H1 (cell line): ENCODE data around the gene ZNF213. TPM values are rescaled to one million over a fixed set of nuclear protein-coding genes. Genes with fewer than 3 reads are reported as not detected.

Source experiments
- CTCF ChIA-PET: fragments of 300-600 bp; sonication (Branson Sonifier 250); formaldehyde crosslinking; loops from one replicate; lab custom pipeline; 2021; ENCODE audit not compliant: partially characterized antibody; lab: Charles Lee
- POLR2A ChIA-PET: fragments of 300-600 bp; sonication (Branson Sonifier 250); formaldehyde crosslinking; loops from one replicate; lab custom pipeline; 2021; ENCODE audit warnings: inconsistent platforms; ENCODE audit not compliant: partially characterized antibody; lab: Charles Lee
- DNase-seq, 2 experiments: peaks; one replicate each; pipeline versions ENCODE4 v3.0.0 to v3.0.0-alpha.2; 2010 to 2022; ENCODE audit warnings: low spot score in 2 of 2, low read depth in 1 of 2, mixed read lengths in 1 of 2
- FAIRE-seq: peaks from 2 replicates; lab custom pipeline; 2011; peaks lifted over from hg19 to GRCh38; lab: Jason Lieb, UNC
- H2AFZ ChIP-seq: 2 replicates; pipeline ENCODE4 v1.8.1; 2012; ENCODE audit warnings: low read length, inconsistent platforms
- H2AK5ac ChIP-seq: 2 replicates; pipeline ENCODE4 v1.6.1; 2013; ENCODE audit warnings: low read depth, low read length
- H2BK120ac ChIP-seq: replicated peaks from 2 replicates; pipeline ENCODE3; 2013; ENCODE audit warnings: low read depth, low read length, inconsistent platforms
- H2BK12ac ChIP-seq: 2 replicates; pipeline ENCODE4 v1.6.1; 2013; ENCODE audit warnings: low read depth, low read length
- H2BK15ac ChIP-seq: 2 replicates; pipeline ENCODE4 v1.6.1; 2013; ENCODE audit warnings: low read length
- H2BK20ac ChIP-seq: 2 replicates; pipeline ENCODE4 v1.6.1; 2013; ENCODE audit warnings: low read length
- H2BK5ac ChIP-seq: 2 replicates; pipeline ENCODE4 v1.6.1; 2013; ENCODE audit warnings: low read depth, low read length
- H3K14ac ChIP-seq: 2 replicates; pipeline ENCODE4 v1.6.1; 2013; ENCODE audit warnings: inconsistent platforms; ENCODE audit not compliant: insufficient read length
- H3K18ac ChIP-seq: 2 replicates; pipeline ENCODE4 v1.6.1; 2013; ENCODE audit warnings: low read length; ENCODE audit errors: extremely low read depth
- H3K23ac ChIP-seq: 2 replicates; pipeline ENCODE4 v1.6.1; 2013; ENCODE audit warnings: inconsistent platforms; ENCODE audit not compliant: insufficient read length
- H3K23me2 ChIP-seq: 2 replicates; pipeline ENCODE4 v1.6.1; 2013; ENCODE audit warnings: low read depth, low read length
- H3K27ac ChIP-seq: 2 replicates; pipeline ENCODE4 v1.6.1; 2011; ENCODE audit warnings: low read depth, low read length, inconsistent platforms
- H3K27me3 ChIP-seq, 4 experiments: replicated peaks in 1 of 4; 1 replicate in 1 of 4; 2 replicates in 3 of 4; pipeline versions ENCODE4 v1.6.1 to v1.8.1; 2011 to 2013; ENCODE audit warnings: low read length in 3 of 4, mild to moderate bottlenecking in 3 of 4, inconsistent platforms in 2 of 4, mixed read lengths in 2 of 4, moderate library complexity in 1 of 4; ENCODE audit not compliant: control insufficient read depth in 3 of 4, insufficient read depth in 3 of 4; ENCODE audit errors: extremely low read depth in 1 of 4
- H3K36me3 ChIP-seq, 4 experiments: 2 replicates each; pipeline versions ENCODE4 v1.6.1 to v1.8.1; 2011 to 2013; ENCODE audit warnings: mild to moderate bottlenecking in 4 of 4, low read length in 3 of 4, moderate library complexity in 2 of 4, control low read depth in 1 of 4, inconsistent platforms in 1 of 4; ENCODE audit not compliant: insufficient read depth in 4 of 4, control insufficient read depth in 2 of 4
- H3K4ac ChIP-seq: replicated peaks from 2 replicates; pipeline ENCODE3; 2013; ENCODE audit warnings: low read length, low read depth, mixed read lengths, inconsistent platforms; ENCODE audit not compliant: insufficient read length
- H3K4me1 ChIP-seq, 4 experiments: replicated peaks in 1 of 4; 1 replicate in 1 of 4; 2 replicates in 3 of 4; pipeline versions ENCODE4 v1.6.1 to v1.8.1; 2011 to 2013; ENCODE audit warnings: low read length in 3 of 4, inconsistent platforms in 2 of 4, mixed read lengths in 1 of 4; ENCODE audit not compliant: insufficient read depth in 4 of 4, control insufficient read depth in 3 of 4
- H3K4me2 ChIP-seq, 2 experiments: 2 replicates each; pipeline versions ENCODE4 v1.6.1 to v1.8.1; 2011 to 2013; ENCODE audit warnings: low read depth in 2 of 2, low read length in 2 of 2, control low read depth in 1 of 2, inconsistent platforms in 1 of 2, mild to moderate bottlenecking in 1 of 2; ENCODE audit not compliant: insufficient read depth in 1 of 2
- H3K4me3 ChIP-seq, 4 experiments: fragments of 200-600, 300-600 bp in 1 of 4; sonication (generic), shearing (Covaris generic), sonication (Bioruptor Twin) in 1 of 4; 2 replicates each; pipeline versions ENCODE4 v1.5.1 to v1.8.1; 2011 to 2016; ENCODE audit warnings: low read length in 4 of 4, low read depth in 3 of 4, control low read depth in 2 of 4, inconsistent platforms in 2 of 4, mild to moderate bottlenecking in 2 of 4, mixed read lengths in 1 of 4, moderate library complexity in 1 of 4; ENCODE audit not compliant: insufficient read depth in 2 of 4; ENCODE audit errors: extremely low read depth in 1 of 4
- H3K56ac ChIP-seq: replicated peaks from 2 replicates; pipeline ENCODE3; 2013; ENCODE audit warnings: low read depth, mild to moderate bottlenecking, mixed read lengths, low read length, inconsistent platforms; ENCODE audit not compliant: insufficient read length
- H3K79me1 ChIP-seq: 2 replicates; pipeline ENCODE4 v1.6.1; 2013; ENCODE audit warnings: low read depth, low read length, control low read depth
- H3K79me2 ChIP-seq, 2 experiments: 2 replicates each; pipeline versions ENCODE4 v1.6.1 to v1.8.1; 2012 to 2013; ENCODE audit warnings: low read length in 2 of 2, mild to moderate bottlenecking in 2 of 2, inconsistent platforms in 1 of 2; ENCODE audit not compliant: insufficient read depth in 2 of 2, control insufficient read depth in 1 of 2
- H3K9ac ChIP-seq, 4 experiments: replicated peaks in 1 of 4; 1 replicate in 1 of 4; 2 replicates in 3 of 4; pipeline versions ENCODE4 v1.6.1 to v1.8.1; 2011 to 2013; ENCODE audit warnings: low read depth in 3 of 4, low read length in 3 of 4, control low read depth in 2 of 4, mild to moderate bottlenecking in 2 of 4, moderate library complexity in 2 of 4, inconsistent platforms in 1 of 4; ENCODE audit errors: extremely low read depth in 1 of 4
- H3K9me3 ChIP-seq, 2 experiments: 2 replicates each; pipeline versions ENCODE4 v1.6.1 to v1.8.1; 2012 to 2013; ENCODE audit warnings: mild to moderate bottlenecking in 2 of 2, moderate library complexity in 2 of 2, control low read depth in 1 of 2, inconsistent platforms in 1 of 2, low read depth in 1 of 2, low read length in 1 of 2, mixed read lengths in 1 of 2; ENCODE audit not compliant: insufficient read depth in 2 of 2
- H4K20me1 ChIP-seq, 2 experiments: replicated peaks in 1 of 2; 2 replicates each; pipeline versions ENCODE3 to v1.8.1; 2011 to 2013; ENCODE audit warnings: inconsistent platforms in 2 of 2, low read length in 2 of 2, mild to moderate bottlenecking in 1 of 2; ENCODE audit not compliant: insufficient read depth in 2 of 2, control insufficient read depth in 1 of 2
- H4K5ac ChIP-seq: 2 replicates; pipeline ENCODE4 v1.6.1; 2013; ENCODE audit warnings: low read length, low read depth, mixed read lengths, inconsistent platforms; ENCODE audit not compliant: insufficient read length
- H4K8ac ChIP-seq: 2 replicates; pipeline ENCODE4 v1.8.0; 2013; ENCODE audit warnings: mild to moderate bottlenecking, moderate library complexity, low read length, inconsistent platforms; ENCODE audit not compliant: insufficient read depth; ENCODE audit errors: extremely low read depth
- H4K91ac ChIP-seq: replicated peaks from 2 replicates; pipeline ENCODE3; 2013; ENCODE audit warnings: low read length, mixed read lengths, inconsistent platforms; ENCODE audit not compliant: insufficient read length
- BRCA1 ChIP-seq: IDR thresholded peaks from 2 replicates; pipeline ENCODE4 v1.6.1; 2012; ENCODE audit warnings: low read depth, low read length, improper control_type of control experiment
- GABPA ChIP-seq: IDR thresholded peaks from 2 replicates; pipeline ENCODE4 v1.6.1; 2011; ENCODE audit warnings: mild to moderate bottlenecking, low read length, moderate library complexity, borderline replicate concordance; ENCODE audit not compliant: insufficient read depth
- TBP ChIP-seq: IDR thresholded peaks from 2 replicates; pipeline ENCODE4 v1.6.1; 2011; ENCODE audit warnings: low read depth, low read length, improper control_type of control experiment
- WGBS, 2 experiments: shearing (Covaris generic) in 1 of 2; methylation state at CpG; one replicate each; pipeline versions ENCODE4 v1.1.6 to v1.1.7; 2013 to 2015; ENCODE audit warnings: low lambda C conversion rate in 2 of 2, mixed read lengths in 2 of 2, inconsistent platforms in 1 of 2, low coverage in 1 of 2, missing lambda C conversion rate in 1 of 2; ENCODE audit not compliant: insufficient replicate concordance in 2 of 2, insufficient coverage in 1 of 2, insufficient read length in 1 of 2; ENCODE audit errors: extremely low coverage in 1 of 2, missing lambda C conversion rate in 1 of 2; 5-methylcytosine and 5-hydroxymethylcytosine counted together
- polyA plus RNA-seq, 7 experiments: library from polyadenylated mRNA; depleted of rRNA in 3 of 7; stranded (reverse) in 5 of 7; unstranded in 2 of 7; fragments of >200 nt in 5 of 7; fragments of 200-250 nt in 2 of 7; gene quantifications; 1 replicate in 5 of 7; 2 replicates in 1 of 7; 4 replicates in 1 of 7; pipeline versions ENCODE4 v1.2.1 to v1.2.3, GENCODE V29; 2011 to 2013; ENCODE audit warnings: missing spikeins in 2 of 7, mixed read lengths in 2 of 7
- total RNA-seq: library from RNA; stranded (reverse); fragmentation: NEBNext Ultra II Directional; extraction: Animal tissue kit (Norgen Biotek cat#: 25700); gene quantifications from 2 replicates; pipeline ENCODE4 v1.2.1, GENCODE V29; 2021

The ZNF213 gene
- total and polyA plus RNA-seq, 2 of the 8 experiments (the other 6 are each of a cell fraction or from before 2014, with no cell fraction given): 1.6 to 6.9 TPM

DNA sequence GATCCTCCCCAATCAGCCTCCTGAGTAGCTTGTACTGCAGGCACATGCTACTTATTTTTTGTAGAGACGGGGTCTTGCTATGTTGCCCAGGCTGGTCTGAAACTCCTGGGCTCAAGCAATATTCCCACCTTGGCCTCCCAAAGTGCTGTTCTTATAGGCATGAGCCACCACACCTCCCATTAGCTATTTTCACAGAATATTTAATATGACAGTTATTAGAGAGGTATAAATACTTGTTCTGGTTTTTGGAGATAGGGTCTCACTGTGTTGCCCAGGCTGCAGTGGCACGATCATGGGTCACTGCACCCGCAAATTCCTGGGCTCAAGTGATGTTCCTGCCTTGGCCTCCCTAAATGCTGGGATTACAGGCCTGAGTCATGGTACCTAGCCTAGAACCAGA is 21.1 kb downstream of the ZNF213 start:
- Histone ChIP-seq H4K20me1 (peaks cover 0 to 2% of the 10 kb centered on the region in 2 experiments), H3K18ac (no peak overlapping the region), H2AFZ (no peak overlapping the region), H2BK15ac (no peak overlapping the region), H2BK12ac (no peak overlapping the region), H3K4me2 (no peak overlapping the region), H3K27ac (no peak overlapping the region), H2AK5ac (no peak overlapping the region), H3K79me1 (no peaks in the 10 kb centered on the region), H4K5ac (no peak overlapping the region), H3K4me3 (no peak overlapping the region), H3K36me3 (no peaks in the 10 kb centered on the region), H3K56ac (no peak overlapping the region), H3K14ac (no peak overlapping the region), H3K23ac (no peak overlapping the region), H4K8ac (no peak overlapping the region), H4K91ac (no peak overlapping the region), H3K4ac (no peak overlapping the region), H3K4me1 (peaks cover 0 to 7% (median 4%) of the 10 kb centered on the region in 4 experiments; a peak in 4 of 7 replicates), H2BK20ac (no peak overlapping the region), H3K27me3 (peaks cover 0 to 10% (median 7%) of the 10 kb centered on the region in 4 experiments; a peak in 5 of 7 replicates), H2BK120ac (no peak overlapping the region), H3K9me3 (no peaks in the 10 kb centered on the region; a peak in 1 of 4 replicates), H3K23me2 (peaks cover 16% of the 10 kb centered on the region), H2BK5ac (no peak overlapping the region), H3K9ac (no peak overlapping the region), H3K79me2 (no peaks in the 10 kb centered on the region)
- DNase-seq (no peak), FAIRE-seq (no peak)
- CTCF ChIA-PET: interaction anchor here (0.7 to 3.7 kb wide), 4 partner anchors 16 to 1195 kb away, joined by 3 to 14 read pairs (median 10); no protein-coding TSS in a partner anchor
- TF ChIP-seq TBP (no peak), GABPA (no peak), BRCA1 (no peak)
- POLR2A ChIA-PET: interaction anchor here (1.1 kb wide), 1 partner anchor 28 kb away, joined by 3 read pairs; no protein-coding TSS in a partner anchor
- 87% methylated on average over 3 of the region's 3 CpGs; no CpG with 5 or more reads in 1 of the 2 experiments for WGBS, 2 experiments
